Cardiac ventricle fibroblast (primary cell): ENCODE measurements around the gene ABCA6. TPM values are rescaled to one million over a fixed set of nuclear protein-coding genes. Genes with fewer than 3 reads are reported as not detected.

ENCODE experiments used
- total RNA-seq: library from RNA; depleted of rRNA; stranded (reverse); fragments of >200 nt; gene quantifications from 2 replicates; pipeline ENCODE4 v1.2.3, GENCODE V29; 2015

Gene ABCA6
- total RNA-seq: 98.0 and 110 TPM in 2 replicates

GRCh38 chr17:69141431-69142174 lies at the start of gene ABCA6:
Gene ABCA6, minus strand, starts transcription at chr17:69141895. Its CDS starts 1,192 bp downstream, at chr17:69140703.

GRCh38 chr17:69060822-69061221 lies 80.9 kb downstream of the ABCA6 start, which contains the start of gene ABCA9:
Gene ABCA9, minus strand, starts transcription at chr17:69060927. Its CDS starts 9,801 bp downstream, at chr17:69051126.

Other genes with a start within 250 kb of the ABCA6 start
- 103 and 127 TPM in 2 replicates for gene ABCA8, start 186.5 kb downstream of the ABCA6 start, total RNA-seq
- 110 and 113 TPM in 2 replicates for gene ABCA9, start 81.0 kb downstream of the ABCA6 start, total RNA-seq
- gene ABCA10, start 86.9 kb upstream of the ABCA6 start, total RNA-seq: 2.8 TPM in 2 replicates
- gene ABCA5, start 185.2 kb upstream of the ABCA6 start, total RNA-seq: 11.2 and 18.7 TPM in 2 replicates